Liver (tissue), 9 donors: ENCODE data around the gene NUDC. TPM values are rescaled to one million over a fixed set of nuclear protein-coding genes. Genes with fewer than 3 reads are reported as not detected.

ENCODE experiments used
- DNase-seq: peaks from one replicate; pipeline ENCODE4 v3.0.0-alpha.2; 2017; ENCODE audit warnings: low spot score
- H3K27ac ChIP-seq, 2 donors: one replicate each; pipeline ENCODE4 v1.7.0; 2013; ENCODE audit warnings: inconsistent platforms in 2 of 2, low read length in 2 of 2, control low read depth in 1 of 2, low read depth in 1 of 2, mild to moderate bottlenecking in 1 of 2
- H3K27me3 ChIP-seq, 4 donors: one replicate each; pipeline versions ENCODE4 v1.6.1 to v1.7.0; 2013; ENCODE audit warnings: low read length in 3 of 4, inconsistent platforms in 1 of 4, mild to moderate bottlenecking in 1 of 4, moderate library complexity in 1 of 4; ENCODE audit not compliant: control insufficient read depth in 4 of 4, insufficient read depth in 4 of 4
- H3K36me3 ChIP-seq, 4 donors: one replicate each; pipeline versions ENCODE4 v1.6.1 to v1.7.0; 2013; ENCODE audit warnings: low read length in 3 of 4, mild to moderate bottlenecking in 3 of 4, low read depth in 1 of 4, moderate library complexity in 1 of 4; ENCODE audit not compliant: control insufficient read depth in 4 of 4, insufficient read depth in 3 of 4
- H3K4me1 ChIP-seq, 4 donors: one replicate each; pipeline versions ENCODE4 v1.6.1 to v1.7.0; 2013; ENCODE audit warnings: low read length in 3 of 4, mild to moderate bottlenecking in 3 of 4, moderate library complexity in 1 of 4; ENCODE audit not compliant: control insufficient read depth in 4 of 4, insufficient read depth in 4 of 4
- H3K4me3 ChIP-seq, 3 donors: one replicate each; pipeline versions ENCODE4 v1.6.1 to v1.7.0; 2013; ENCODE audit warnings: low read length in 3 of 3, control low read depth in 1 of 3, low read depth in 1 of 3, mild to moderate bottlenecking in 1 of 3
- H3K9ac ChIP-seq, 2 donors: one replicate each; pipeline ENCODE4 v1.7.0; 2013; ENCODE audit warnings: low read length in 2 of 2, mild to moderate bottlenecking in 2 of 2, moderate library complexity in 2 of 2, control low read depth in 1 of 2, low read depth in 1 of 2
- H3K9me3 ChIP-seq, 4 donors: one replicate each; pipeline versions ENCODE4 v1.6.1 to v1.7.0; 2013; ENCODE audit warnings: low read length in 3 of 4; ENCODE audit not compliant: control insufficient read depth in 4 of 4
- ATF3 ChIP-seq: IDR thresholded peaks from 2 replicates; pipeline ENCODE4 v1.6.1; 2016; ENCODE audit warnings: antibody characterized with exemption
- CTCF ChIP-seq: fragments of 150-350 bp; IDR thresholded peaks from 2 replicates; pipeline ENCODE4 v1.5.1; 2017; ENCODE audit warnings: improper control_type of control experiment, low read depth, low read length; ENCODE audit not compliant: missing input control
- EGR1 ChIP-seq, 2 donors: IDR thresholded peaks; 2 replicates each; pipeline ENCODE4 v1.6.1; 2016 to 2018; ENCODE audit warnings: antibody characterized with exemption in 2 of 2, low read depth in 2 of 2
- FOXA1 ChIP-seq: IDR thresholded peaks from 2 replicates; pipeline ENCODE4 v1.6.1; 2016; ENCODE audit warnings: antibody characterized with exemption
- FOXA2 ChIP-seq: IDR thresholded peaks from 2 replicates; pipeline ENCODE4 v1.6.1; 2016; ENCODE audit warnings: antibody characterized with exemption
- GABPA ChIP-seq, 2 donors: IDR thresholded peaks in 1 of 2; conservative IDR thresholded peaks in 1 of 2; 2 replicates each; pipeline ENCODE4 v1.6.1; 2016; ENCODE audit warnings: antibody characterized with exemption in 2 of 2, mild to moderate bottlenecking in 1 of 2, moderate library complexity in 1 of 2
- HNF4A ChIP-seq, 2 donors: conservative IDR thresholded peaks; 2 replicates each; pipeline ENCODE4 v1.6.1; 2016; ENCODE audit warnings: antibody characterized with exemption in 2 of 2, mild to moderate bottlenecking in 2 of 2
- HNF4G ChIP-seq: IDR thresholded peaks from 2 replicates; pipeline ENCODE4 v1.6.1; 2016; ENCODE audit warnings: antibody characterized with exemption
- JUND ChIP-seq, 2 donors: IDR thresholded peaks; 2 replicates each; pipeline ENCODE4 v1.6.1; 2016; ENCODE audit warnings: antibody characterized with exemption in 2 of 2
- MAX ChIP-seq: IDR thresholded peaks from 2 replicates; pipeline ENCODE4 v1.6.1; 2016; ENCODE audit warnings: antibody characterized with exemption
- NR2F2 ChIP-seq: IDR thresholded peaks from 2 replicates; pipeline ENCODE4 v1.6.1; 2016; ENCODE audit warnings: antibody characterized with exemption
- RAD21 ChIP-seq, 2 donors: IDR thresholded peaks; 2 replicates each; pipeline ENCODE4 v1.6.1; 2016; ENCODE audit warnings: antibody characterized with exemption in 2 of 2, mild to moderate bottlenecking in 2 of 2
- REST ChIP-seq: IDR thresholded peaks from 2 replicates; pipeline ENCODE4 v1.6.1; 2016; ENCODE audit warnings: antibody characterized with exemption, mild to moderate bottlenecking
- RXRA ChIP-seq, 2 donors: IDR thresholded peaks; 2 replicates each; pipeline ENCODE4 v1.6.1; 2017 to 2018; ENCODE audit warnings: antibody characterized with exemption in 2 of 2, mild to moderate bottlenecking in 1 of 2
- SP1 ChIP-seq: IDR thresholded peaks from 2 replicates; pipeline ENCODE4 v1.6.1; 2018; ENCODE audit warnings: antibody characterized with exemption, mild to moderate bottlenecking
- TAF1 ChIP-seq: conservative IDR thresholded peaks from 2 replicates; pipeline ENCODE4 v1.6.1; 2016; ENCODE audit warnings: antibody characterized with exemption, mild to moderate bottlenecking
- YY1 ChIP-seq: IDR thresholded peaks from 2 replicates; pipeline ENCODE4 v1.6.1; 2016; ENCODE audit warnings: antibody characterized with exemption, mild to moderate bottlenecking
- ZBTB33 ChIP-seq: IDR thresholded peaks from 2 replicates; pipeline ENCODE4 v1.6.1; 2016; ENCODE audit warnings: antibody characterized with exemption
- WGBS: extraction: QIAGEN DNeasy Blood & Tissue Kit; methylation state at CpG from one replicate; pipeline ENCODE4 v1.1.7; 2013; 5-methylcytosine and 5-hydroxymethylcytosine counted together
- polyA plus RNA-seq, 2 donors: library from polyadenylated mRNA; stranded (reverse) in 1 of 2; unstranded in 1 of 2; fragments of 200-250 nt in 1 of 2; fragments of >200 nt in 1 of 2; fragmentation: Nextera tagmentation in 1 of 2; extraction: Ambion mirVana in 1 of 2; gene quantifications; one replicate each; pipeline versions ENCODE4 v1.2.1 to v1.2.3, GENCODE V29; 2013 to 2015
- total RNA-seq, 2 donors: library from RNA; depleted of rRNA; stranded (reverse); fragments of >200 nt; gene quantifications; one replicate each; pipeline ENCODE4 v1.2.3, GENCODE V29; 2014
- donor health status: healthy.
- donor health status: healthy.
- donor health status: healthy.
- donor health status: healthy.
- donor health status: healthy.

Gene NUDC
- total and polyA plus RNA-seq, 4 donors, result 18.2 to 50.7 (median 36.2) TPM

GRCh38 chr1:26913754-26914619 is 7.6 kb upstream of the NUDC start, which contains the start of gene NR0B2:
Gene NR0B2, minus strand, starts transcription at chr1:26913975. Its CDS starts 35 bp downstream, at chr1:26913940.
- H3K27ac ChIP-seq, result peak within 1 kb of the TSS; percentile 97 to 99
- H3K9ac ChIP-seq, result peak within 1 kb of the TSS; percentile 92 to 96
- TF ChIP-seq FOXA1 (peak; percentile 60), REST (peak; percentile 69), RAD21 (IDR thresholded peaks at IDR 0.05) (peak in 1 of 2 donors; percentile 58), ATF3 (peak; percentile 95), TAF1 (peak; percentile 99), GABPA (IDR thresholded peaks at IDR 0.05 in 1 of 2, conservative IDR thresholded peaks at IDR 0.05 in 1 of 2) (peak; percentile 37 to 51), RXRA (IDR thresholded peaks at IDR 0.05) (peak; percentile 98 to 99), JUND (IDR thresholded peaks at IDR 0.05) (peak; percentile 92 to 93), HNF4G (peak; percentile 85), CTCF (no peak), ZBTB33 (peak; percentile 93), EGR1 (IDR thresholded peaks at IDR 0.05; ENCODE audit: low read depth in 2 of 2) (peak; percentile 67 to 80), SP1 (peak; percentile 99), FOXA2 (peak; percentile 86), MAX (peak; percentile 98), NR2F2 (peak; percentile 73), HNF4A (conservative IDR thresholded peaks at IDR 0.05) (peak; percentile 85 to 91), YY1 (peak; percentile 91)
- H3K36me3 ChIP-seq, result peaks cover 0 to 6% (median under 1%) of the 10 kb centered on the region in 4 donors
- DNase-seq, result peak; percentile 79
- H3K9me3 ChIP-seq, result no peaks in the 10 kb centered on the region
- WGBS, result 22% methylated on average over 16 of the region's 16 CpGs
- peak within 1 kb of the TSS; percentile 79 to 86 (median 82) for H3K4me3 ChIP-seq
- no peaks in the 10 kb centered on the region for H3K27me3 ChIP-seq
- peaks cover 3 to 50% (median 32%) of the 10 kb centered on the region in 4 donors for H3K4me1 ChIP-seq
